Neural progenitor cell (in vitro differentiated cells): ENCODE results near the gene SRPK3.
"Not testable (repeated sequence)": the region's sequence is repeated elsewhere in the genome, so short reads cannot be mapped to it uniquely, and the experiment has no call there.

Experiments used
- EZH2 ChIP-seq: fragments of 200-600 bp; sonication (generic); IDR thresholded peaks from 2 replicates; pipeline ENCODE4 v1.6.1; 2017; ENCODE audit warnings: antibody characterized with exemption, mild to moderate bottlenecking, moderate library complexity
- EZH2phosphoT487 ChIP-seq: fragments of 200-600 bp; sonication (generic); IDR thresholded peaks from 2 replicates; pipeline ENCODE4 v1.6.1; 2017; ENCODE audit warnings: antibody characterized with exemption
- TF ChIP-seq, protein P1 (sequence below): fragments of 200-600 bp; sonication (generic); IDR thresholded peaks from 2 replicates; pipeline ENCODE4 v1.5.1; 2017; ENCODE audit warnings: antibody characterized with exemption, mild to moderate bottlenecking

DNA sequence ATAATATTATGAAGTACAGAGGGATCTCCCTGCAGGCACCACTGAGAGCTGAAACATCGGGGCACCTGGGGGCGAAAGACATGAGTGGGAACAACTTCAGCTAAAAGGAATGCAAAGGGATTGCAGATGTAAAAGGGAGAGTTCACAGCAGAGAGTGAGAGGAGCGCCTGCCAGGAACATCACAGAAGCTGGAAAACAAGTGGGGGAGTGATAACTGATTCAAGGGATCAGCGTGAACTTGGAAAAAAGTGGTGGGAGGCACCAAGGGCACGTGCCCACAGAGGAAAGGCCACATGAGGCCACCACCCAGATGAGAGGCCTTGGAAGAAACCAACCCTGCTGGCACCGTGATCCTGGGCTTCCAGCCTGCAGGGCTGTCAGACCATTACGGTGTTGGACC lies 31.8 kb upstream of the SRPK3 start:
- TF ChIP-seq, protein P1, sequence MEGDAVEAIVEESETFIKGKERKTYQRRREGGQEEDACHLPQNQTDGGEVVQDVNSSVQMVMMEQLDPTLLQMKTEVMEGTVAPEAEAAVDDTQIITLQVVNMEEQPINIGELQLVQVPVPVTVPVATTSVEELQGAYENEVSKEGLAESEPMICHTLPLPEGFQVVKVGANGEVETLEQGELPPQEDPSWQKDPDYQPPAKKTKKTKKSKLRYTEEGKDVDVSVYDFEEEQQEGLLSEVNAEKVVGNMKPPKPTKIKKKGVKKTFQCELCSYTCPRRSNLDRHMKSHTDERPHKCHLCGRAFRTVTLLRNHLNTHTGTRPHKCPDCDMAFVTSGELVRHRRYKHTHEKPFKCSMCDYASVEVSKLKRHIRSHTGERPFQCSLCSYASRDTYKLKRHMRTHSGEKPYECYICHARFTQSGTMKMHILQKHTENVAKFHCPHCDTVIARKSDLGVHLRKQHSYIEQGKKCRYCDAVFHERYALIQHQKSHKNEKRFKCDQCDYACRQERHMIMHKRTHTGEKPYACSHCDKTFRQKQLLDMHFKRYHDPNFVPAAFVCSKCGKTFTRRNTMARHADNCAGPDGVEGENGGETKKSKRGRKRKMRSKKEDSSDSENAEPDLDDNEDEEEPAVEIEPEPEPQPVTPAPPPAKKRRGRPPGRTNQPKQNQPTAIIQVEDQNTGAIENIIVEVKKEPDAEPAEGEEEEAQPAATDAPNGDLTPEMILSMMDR: not testable (repeated sequence)
- not testable (repeated sequence) for TF ChIP-seq EZH2, EZH2phosphoT487
